HG02678 (cell line): ENCODE measurements around the gene AMOTL1.
"Not testable (repeated sequence)": the region's sequence is repeated elsewhere in the genome, so short reads cannot be mapped to it uniquely, and the experiment has no call there.

Experiments used
- ATAC-seq: cut with Tn5 transposase; IDR thresholded peaks from one replicate; pipeline ENCODE4 v1.9.1; 2021; ENCODE audit warnings: mild to moderate bottlenecking, moderate library complexity; ENCODE audit not compliant: unreplicated experiment

AMOTL1 gene

DNA sequence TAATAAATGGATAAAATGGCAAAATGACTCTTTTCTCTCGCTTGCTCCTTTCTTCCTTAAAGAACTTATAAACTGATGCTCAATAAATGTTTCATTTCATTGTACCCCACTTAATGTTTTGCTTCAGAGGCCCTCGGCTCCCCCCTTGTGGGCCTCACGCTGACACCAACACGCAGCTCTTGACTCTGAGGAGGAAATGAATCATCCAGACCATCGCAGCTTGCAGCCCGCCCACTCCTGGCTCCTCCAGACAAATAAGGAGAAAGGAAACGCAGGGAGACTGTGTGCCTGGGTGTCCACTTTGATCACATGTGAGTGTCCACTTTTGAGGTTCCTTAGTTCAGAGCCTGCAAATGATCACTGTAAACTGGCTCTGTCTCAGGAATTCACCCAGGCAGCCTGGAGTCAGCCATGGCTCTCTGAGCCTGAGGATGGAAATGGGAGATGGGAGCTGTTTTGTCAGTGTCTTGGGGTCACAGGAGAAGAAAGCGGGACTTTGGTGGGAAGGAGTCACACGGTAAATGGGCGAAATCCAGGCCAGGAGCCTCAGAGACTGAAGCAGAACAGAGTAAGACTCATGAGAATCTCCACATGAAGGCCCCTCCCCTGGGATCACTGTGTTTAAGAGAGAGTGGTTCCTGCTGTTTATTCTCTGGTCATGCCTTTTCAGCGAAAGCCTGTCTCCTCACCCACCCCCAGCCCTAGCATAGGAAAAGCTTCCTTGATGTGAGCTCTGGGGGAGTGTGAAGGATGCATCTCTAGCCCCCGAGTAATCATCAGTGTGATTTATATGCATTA is 108.7 kb downstream of the AMOTL1 start:
- peak; percentile 95 for ATAC-seq

DNA sequence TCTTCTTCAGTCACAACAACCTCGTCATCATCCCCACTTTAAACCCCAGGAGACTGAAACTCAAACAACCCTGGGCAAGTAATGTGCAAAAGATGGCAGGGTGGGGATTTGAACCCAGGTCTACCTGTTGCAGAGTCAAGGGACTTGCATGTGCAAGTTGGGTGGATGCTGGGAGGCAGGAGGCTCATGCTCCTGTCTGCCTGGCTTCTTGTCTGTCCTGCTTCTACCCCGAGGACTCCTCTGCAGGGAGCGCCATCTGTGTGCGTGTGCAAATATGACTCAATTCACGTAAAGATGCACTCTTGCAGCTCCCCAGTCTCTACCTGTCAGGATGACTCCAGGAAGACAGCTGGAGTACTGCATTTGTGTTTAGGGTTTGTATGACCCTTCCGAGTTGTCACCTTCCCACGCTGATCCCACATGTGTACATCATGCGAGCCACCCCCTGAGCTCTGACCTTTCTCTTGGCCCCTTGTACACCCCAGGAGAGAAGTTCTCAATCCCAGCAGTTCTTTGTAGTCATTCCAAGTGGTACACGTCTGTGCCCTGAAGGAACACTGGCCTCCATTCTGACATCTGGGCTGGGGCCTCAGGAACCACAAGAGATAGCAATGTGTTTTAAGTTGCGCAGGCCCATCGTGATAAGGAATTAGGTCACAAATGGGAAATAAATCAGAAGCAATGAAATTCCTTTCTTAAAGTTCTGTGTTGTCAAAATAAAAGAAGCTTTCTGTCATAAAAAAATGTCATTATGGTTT is 109.5 kb downstream of the AMOTL1 start:
- ATAC-seq = no peak

DNA sequence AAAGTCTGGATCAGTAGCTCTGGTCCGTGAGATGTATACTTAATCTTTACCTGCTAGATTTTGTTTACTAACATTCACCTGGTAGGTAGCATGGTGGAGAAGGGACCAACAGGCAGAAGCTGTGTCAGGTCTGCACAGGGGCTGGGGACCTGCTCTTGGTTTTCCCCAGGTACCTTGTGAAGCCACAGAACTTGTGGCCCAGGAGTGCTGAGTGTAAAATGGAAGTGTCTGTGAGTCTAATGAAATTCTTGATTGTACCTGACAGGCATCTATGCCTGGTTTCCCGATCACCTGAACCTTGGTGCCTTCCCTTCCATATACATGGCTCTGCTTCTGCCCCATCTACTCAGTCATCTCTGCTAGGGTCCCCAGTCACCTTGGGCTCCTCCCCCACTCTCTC is 110.8 kb downstream of the AMOTL1 start:
- no peak for ATAC-seq

DNA sequence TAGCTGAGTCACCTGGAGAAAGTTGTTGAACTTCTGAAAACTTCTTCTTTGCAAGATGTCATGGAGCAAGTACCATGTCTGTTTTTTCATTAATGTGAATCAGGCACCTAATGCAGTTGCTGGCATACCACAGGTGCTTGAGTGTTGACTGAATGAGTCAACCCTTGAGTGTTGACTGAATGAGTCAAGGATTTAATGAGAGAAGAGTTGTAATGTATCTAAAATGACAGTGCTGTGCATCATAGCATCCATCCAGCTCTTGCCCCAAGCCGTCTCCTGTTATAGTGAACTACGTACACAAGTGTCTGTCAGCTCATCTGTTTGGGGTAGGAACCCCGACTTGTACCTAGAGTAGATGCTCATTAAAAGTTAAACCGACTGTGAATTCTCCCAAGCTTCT is 112.1 kb downstream of the AMOTL1 start:
- no peak for ATAC-seq

DNA sequence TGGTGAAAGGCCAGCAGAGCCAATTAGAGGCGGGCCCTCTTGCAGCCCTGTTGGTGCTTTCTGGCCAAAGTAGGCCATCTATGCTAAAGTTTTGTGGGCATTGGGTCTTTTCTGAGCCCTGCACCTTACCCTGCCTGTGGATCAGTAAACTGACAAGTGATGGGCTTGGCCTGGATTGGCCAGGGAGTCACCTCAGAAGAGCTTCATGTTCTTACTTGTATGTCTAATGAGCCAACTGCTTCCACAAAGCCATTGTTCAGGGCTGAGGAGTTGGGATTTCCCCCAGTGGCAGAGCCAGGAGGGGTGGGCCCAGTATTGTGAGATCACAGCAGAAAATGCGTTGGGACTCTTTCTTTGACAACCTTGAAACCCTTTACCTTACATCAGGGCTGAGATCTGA is 114.8 kb downstream of the AMOTL1 start:
- ATAC-seq = no peak

DNA sequence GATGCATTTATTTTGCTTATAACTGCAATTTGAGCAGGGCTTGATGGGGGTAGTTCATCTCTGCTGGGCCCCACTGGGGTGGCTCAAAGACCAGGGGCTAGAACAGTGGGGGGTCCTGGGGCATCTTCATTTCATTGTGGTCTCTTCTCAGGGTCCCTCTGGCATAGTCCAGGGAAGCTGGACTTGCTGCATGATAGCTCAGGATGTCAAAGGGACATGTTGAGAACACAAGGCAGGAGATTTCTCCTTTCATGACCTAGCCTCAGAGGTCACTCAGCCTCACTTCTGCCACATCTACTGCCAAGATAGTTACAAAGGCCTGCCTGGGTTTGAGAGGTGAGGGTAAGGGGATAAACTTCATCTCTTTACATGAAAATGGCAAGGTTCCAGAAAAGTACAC is 115.7 kb downstream of the AMOTL1 start:
- no peak for ATAC-seq

DNA sequence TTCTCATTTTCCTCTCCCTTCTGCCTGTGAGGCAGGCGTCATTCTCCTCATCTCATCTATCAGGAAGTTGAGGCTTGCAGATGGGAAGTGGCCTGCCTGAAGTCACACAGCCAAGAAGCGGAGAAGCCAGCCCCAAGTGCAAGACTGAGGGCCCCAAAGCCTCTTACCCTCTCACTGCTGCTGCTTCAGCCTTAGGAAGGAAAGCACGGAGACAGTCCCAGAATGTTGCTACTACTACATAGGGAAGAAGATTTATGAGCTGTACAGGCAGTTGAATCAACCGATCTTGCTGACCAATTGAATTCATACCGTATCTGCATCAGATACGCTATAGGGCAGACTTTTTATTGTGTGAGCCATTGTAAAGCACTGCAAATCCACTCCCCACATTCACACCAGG is 116.2 kb downstream of the AMOTL1 start:
- no peak for ATAC-seq

DNA sequence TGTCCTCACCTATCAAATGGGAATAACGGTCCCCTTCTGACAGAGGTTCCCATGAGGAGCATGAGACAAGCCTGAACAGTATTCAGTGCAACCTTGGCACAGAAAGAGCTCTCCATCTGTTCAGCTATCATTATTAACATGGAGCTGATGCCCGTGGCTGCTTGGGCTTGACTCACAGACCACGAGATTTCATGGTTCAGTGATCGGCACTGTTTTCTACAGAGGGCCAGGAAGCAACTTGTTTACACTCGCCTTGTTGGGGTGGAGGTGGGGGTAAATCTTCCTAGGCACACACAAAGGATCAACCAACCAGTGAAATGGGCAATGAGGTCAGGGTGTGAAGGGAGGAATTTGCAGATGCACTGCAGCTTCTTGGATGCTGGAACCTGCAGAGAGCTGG is 117.0 kb downstream of the AMOTL1 start:
- ATAC-seq = peak; percentile 73

DNA sequence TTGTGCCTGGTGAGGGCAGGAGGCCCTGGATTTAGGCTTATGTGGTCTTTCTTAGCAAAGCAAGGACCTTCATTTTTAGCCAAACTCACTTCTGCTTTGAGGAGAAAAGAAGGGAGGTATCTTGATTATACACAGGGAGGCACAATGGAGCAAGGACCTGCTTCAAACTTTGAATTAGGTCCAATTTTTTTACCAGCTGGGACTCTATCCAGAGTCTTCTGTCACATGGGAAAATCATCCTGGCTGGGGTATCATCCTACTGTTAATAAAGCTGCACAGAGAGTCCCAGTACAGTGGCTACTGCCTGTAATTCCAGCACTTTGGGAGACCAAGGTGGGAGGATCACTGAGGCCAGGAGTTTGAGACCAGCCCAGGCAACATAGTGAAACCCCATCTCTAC is 117.4 kb downstream of the AMOTL1 start:
- no peak for ATAC-seq

DNA sequence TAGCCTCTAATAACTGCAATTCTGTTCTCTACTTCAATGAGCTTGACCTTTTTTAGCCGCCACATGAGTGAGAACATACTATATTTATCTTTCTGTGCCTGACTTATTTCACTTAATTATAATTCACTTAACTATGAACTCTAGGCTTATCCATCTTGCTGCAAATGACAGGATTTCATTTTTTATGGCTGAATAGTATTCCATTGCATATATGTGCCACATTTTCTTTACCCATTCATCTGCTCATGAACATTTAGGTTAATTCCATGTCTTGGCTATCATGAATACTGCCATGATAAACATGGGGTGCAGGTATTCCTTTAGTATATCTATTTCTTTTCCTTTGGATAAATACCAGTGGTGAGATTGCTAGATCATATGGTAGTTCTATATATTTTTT is 120.0 kb downstream of the AMOTL1 start:
- ATAC-seq = no peak

DNA sequence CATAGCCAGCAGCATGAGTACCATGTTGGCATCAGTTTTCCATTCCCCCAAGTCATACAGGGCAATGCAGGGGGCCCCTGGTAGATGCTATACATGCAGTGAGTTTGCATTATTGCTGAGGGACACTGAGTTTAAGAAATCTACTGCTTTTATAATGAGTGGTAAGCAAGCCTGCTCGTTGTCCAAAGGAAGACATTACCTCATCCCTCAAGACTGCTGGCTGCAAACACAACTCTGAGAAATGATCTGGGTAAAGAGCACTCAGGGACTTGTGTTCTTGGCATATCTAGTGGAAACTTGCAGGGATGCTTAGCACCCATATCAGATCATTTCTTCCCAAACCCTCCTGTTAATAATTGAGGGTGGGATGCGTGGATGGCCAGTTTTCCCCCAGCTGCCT is 127.3 kb downstream of the AMOTL1 start:
- no peak for ATAC-seq

DNA sequence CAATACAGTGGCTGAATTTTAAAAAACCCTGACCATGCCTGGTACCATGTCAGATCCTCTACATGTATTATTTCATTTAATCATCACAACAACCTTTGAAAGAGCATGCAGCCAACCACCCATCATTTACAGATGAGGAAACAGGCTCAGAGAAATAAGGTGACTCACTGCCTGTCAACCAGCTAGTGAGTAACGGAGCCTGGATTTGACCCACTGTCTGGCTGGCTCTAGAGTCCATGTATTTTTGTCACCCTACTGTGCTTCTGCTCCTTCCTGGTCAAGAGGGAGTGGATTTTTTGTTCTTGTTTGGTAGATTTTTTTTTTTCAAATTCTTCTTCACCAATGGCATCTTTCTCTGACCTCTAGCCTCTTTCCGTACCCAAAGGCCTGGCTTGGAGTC is 127.8 kb downstream of the AMOTL1 start:
- ATAC-seq = no peak

DNA sequence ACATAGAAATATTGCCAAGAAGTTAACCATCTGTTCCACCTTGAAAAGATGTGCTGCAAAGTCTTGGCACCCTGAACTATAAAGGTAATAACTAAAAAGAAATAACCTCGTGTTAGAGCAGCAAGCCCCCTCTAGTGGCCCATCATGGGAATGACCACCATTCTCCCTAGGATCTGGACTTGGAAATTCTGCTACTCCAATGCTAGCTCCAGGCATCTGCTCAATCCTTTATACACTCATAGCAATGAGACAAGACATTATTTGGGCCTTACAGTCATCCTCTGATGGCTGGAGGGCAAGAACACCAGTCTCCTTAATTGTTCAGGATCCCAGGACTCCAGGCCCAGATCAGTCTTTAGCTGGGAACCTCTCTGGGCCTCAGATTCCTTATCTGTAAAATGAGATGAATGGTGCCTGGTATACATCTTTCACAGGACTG is 129.2 kb downstream of the AMOTL1 start:
- peak; percentile 76 for ATAC-seq

DNA sequence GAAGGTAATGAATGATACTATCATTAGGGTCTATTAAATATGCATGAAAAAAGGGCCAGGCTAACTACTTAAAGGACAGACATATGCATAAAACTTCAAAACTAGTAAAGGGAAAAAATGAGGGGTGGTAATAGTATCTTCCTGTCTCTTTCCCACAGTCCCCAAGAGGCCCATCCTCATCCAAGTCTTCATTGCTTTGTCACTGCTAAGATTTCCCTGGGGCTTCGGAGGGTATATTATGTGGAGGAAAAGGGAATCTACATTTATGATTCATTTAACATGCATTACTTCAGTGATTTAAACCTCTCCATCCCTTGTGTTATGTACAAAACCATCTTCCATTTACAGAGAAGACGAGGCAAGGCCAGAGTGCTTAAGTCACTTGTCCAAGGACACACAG is 139.1 kb downstream of the AMOTL1 start:
- no peak for ATAC-seq

DNA sequence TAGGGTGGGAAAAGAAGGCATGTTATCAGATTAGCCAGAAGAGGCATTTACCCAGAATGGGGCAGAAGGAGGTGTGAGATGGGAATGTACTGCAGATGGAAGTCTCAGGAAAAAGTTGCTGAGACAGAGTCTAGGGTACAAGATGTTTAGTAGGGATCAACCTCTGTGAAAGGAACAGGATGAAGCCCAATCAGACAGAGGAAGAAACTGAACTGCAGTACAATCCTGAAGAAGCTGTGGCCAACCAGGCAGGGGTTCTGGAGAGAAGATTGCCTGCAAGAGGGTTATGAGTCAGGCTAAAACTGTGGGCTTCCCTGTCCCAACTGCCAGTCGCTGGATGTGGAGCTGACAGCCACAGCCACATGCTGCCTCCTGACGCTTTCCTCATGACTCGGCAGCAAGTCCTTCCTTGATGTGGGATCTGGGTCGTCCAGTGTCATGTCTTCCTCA is 141.2 kb downstream of the AMOTL1 start:
- no peak for ATAC-seq

DNA sequence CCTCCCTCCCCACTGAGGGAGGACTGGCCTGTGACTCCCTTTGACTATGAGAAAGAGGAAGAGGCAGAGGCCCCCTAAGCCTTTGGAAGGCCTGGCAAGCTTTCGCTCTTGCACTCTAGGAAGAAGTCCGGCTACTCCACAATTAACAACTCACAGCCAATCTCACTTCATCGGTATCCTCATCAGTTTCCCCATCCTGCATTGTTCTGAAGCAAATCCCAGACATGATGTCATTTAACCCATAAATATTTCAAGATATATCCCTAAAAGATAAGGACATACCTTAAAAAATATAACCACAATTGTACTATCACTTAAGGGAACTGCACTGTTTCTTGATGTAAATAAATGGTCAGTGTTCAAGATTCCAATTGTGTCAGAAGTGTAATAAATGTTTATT is 142.1 kb downstream of the AMOTL1 start:
- ATAC-seq = no peak

DNA sequence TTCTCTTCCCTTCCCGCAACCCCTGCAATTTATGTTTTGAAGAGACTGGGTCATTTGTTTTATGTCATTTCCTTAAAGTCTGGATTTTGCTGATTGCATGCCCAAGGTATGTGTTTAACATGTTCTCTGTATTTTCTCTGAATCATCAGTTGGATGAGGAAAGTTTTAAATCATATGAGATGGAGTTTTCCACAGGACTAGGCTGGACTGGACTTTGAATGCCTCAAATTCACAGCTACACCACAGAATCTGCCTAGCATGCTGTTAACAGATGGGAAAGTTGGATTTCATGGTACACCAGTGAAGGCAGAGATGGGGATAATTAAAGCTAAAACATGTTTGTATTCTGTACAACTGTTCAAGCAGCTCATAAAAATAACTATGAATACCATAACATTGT is 142.6 kb downstream of the AMOTL1 start:
- no peak for ATAC-seq

DNA sequence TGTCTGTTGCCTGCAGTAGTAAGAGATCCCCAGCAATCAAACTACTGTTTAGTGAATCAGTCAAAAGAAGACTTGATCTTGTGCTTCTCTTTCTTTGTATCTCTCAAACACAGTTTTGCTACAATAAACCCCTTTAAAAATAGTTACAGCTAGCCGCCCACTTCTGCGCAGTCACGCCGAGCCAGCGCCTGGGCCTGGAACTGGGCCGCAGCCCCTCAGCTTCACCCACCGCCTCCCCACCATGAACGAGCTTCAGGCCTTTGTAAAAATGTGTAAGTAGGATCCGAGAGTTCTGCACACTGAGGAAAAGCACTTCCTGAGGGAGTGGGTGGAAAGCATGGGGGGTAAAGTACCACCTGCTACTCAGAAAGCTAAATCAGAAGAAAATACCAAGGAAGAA is 144.7 kb downstream of the AMOTL1 start:
- ATAC-seq = no peak

DNA sequence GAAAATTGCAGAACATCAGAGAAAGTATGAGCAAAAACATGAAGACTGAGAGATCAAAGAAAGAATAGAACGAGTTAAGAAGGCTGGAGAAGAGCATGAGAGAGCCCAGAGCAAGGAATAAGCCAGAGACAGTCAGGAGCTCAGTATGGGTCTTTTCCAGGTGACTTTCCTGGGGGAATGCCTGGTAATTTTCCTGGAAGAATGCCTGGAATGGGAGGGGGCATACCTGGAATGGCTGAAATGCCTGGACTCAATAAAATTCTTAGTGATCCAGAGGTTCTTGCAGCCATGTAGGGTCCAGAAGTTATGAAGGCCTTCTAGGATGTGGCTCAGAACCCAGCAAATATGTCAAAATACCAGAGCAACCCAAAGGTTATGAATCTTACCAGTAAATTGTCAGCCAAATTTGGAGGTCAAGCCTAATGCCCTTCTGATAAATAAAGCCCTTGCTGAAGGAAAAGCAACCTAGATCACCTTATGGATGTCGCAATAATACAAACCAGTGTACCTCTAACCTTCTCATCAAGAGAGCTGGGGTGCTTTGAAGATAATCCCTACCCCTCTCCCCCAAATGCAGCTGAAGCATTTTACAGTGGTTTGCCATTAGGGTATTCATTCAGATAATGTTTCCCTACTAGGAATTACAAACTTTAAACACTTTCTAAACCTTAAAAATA is 145.7 kb downstream of the AMOTL1 start:
- ATAC-seq = not testable (repeated sequence)

DNA sequence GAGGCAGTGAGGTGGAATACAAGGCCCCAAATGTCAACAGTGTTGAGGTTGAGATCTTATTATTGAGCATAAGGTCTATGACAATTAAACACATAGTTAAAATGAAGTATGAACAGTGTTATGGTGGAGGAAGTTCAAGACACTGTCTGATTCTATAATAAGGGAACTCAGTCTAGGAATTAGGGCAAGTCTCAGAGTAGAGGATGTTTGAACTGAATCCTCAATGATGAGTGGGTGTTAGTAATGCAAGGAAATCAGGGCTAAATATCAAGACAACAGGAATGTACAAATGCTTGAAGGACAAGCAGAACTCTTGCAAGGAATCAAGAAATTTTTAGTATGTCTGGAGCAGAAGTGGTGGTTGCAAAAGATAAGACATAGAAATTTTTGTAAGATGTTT is 152.2 kb downstream of the AMOTL1 start:
- ATAC-seq = no peak

DNA sequence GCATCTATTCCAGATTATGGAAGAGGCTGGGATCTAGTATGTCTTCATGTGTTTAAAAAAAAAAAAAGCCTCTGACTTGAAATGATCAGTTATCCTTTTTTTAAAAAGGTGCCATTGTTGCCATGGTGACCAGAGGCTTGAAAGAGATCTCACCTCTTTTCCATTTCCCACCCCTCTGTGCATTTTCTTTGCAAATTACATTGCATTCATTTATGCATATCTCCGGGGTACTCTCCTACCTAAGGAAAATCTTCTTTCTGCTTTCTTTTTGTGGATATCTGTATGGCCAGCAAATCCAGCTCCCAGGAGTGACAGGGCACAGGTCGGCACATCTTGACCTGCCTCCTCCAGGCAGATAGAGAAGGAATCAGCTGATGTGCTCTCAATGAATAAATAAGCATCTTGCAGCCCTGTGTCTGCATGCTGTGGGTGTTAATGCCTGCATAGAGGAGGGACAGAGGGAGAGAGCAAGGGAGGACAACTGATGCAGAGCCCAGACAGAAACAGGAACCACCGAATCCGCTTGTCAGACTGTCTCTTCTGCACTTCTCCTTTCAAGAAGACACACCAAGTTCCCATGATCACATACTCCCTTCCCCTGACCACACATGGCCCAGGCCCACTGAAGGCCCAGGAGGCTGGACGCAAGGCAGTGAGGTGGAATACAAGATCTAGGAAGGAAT is 154.3 kb downstream of the AMOTL1 start:
- no peak for ATAC-seq
